ENCODE data around the gene TLE2. TPM values are rescaled to one million over a fixed set of nuclear protein-coding genes. Genes with fewer than 3 reads are reported as not detected.
"Not testable (repeated sequence)": the region's sequence is repeated elsewhere in the genome, so short reads cannot be mapped to it uniquely, and the experiment has no call there.

The TLE2 gene
- polyA plus RNA-seq, 2 of the 4 experiments (the other 2 are of a cell fraction) = 2.1 to 2.6 TPM

DNA sequence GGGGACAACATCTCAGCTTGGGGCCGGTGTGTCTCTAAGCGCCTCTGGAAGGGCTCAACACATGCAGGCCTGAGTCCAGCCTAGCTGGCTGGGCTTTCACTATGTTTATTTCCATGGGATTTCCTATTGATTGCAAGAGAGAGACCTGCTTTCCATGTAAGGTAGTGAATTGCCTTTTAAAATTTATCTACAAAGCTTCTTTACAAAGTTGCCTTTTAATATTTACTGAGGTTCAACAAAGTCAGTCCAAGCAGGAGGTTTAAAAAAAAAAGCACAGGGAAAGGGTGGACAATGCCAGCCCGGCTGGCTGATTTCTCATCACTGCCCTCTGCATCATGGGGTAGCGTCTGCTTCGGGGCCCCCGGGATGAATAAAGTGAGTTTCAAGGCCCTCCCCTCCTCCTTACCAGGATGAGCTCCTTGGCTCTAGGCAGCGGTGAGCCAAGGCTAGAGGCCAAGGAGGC, 15.8 kb downstream of the TLE2 start:
- FAIRE-seq = no peak
- no peaks in the 10 kb centered on the region for H3K9me3 ChIP-seq
- H3K4me2 ChIP-seq = no peak overlapping the region
- no peak overlapping the region for H3K4me3 ChIP-seq
- ATAC-seq = no peak
- H3K27ac ChIP-seq = no peak overlapping the region
- CTCF ChIA-PET = interaction anchor here (0.7 kb wide), 2 partner anchors 9 kb away, joined by 3 read pairs; no protein-coding TSS in a partner anchor
- TF ChIP-seq SREBF2 (IDR thresholded peaks at IDR 0.05) = no peak
- no peak for TF ChIP-seq RAD21 (conservative IDR thresholded peaks at IDR 0.05 in 1 of 2, IDR thresholded peaks at IDR 0.05 in 1 of 2)
- no peak for TF ChIP-seq EP300 (IDR thresholded peaks at IDR 0.05)
- no peaks in the 10 kb centered on the region for H3K4me1 ChIP-seq
- DNase-seq (ENCODE audit: low read depth in 1 of 2, low spot score in 1 of 2) = no peak
- POLR2A ChIA-PET = interaction anchor here (0.6 kb wide), 1 partner anchor 23 kb away, joined by 3 read pairs; no protein-coding TSS in a partner anchor
- 56% methylated on average over 6 of the region's 7 CpGs for WGBS (ENCODE audit: missing lambda C conversion rate)

DNA sequence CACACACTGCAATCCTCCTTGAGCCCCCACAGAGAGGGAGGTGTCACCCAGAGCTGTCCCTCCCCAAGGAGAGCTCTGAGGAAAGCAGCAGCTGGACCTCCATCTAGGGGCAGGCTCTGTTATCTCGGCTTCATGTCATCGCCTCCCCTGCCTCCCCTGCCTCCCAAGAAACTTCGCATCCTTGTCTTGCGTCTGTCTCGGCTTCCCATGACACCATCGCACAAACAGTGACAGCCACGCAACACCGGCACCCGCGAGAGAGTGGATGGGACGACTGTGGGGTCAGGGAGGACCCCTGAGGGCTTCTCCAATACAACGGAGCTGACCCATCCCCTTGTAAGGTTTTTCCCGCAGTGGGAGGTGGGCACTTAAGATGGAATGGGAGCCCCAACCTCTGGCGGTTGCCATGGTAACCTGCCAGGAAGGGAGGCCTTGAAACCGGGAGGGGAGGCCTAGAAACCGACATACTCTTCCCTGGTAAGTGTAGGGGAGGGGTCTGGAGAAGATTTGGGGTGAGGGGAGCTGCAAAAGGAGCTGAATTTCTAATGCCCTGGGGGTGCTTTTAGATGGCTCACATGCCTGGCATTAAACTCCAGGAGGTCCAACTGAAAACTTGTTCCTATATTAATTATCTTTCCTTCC, 16.3 kb downstream of the TLE2 start:
- FAIRE-seq (no peak), ATAC-seq (no peak), DNase-seq (ENCODE audit: low read depth in 1 of 2, low spot score in 1 of 2) (no peak)
- H3K4me2 ChIP-seq = no peak overlapping the region
- no peak overlapping the region for H3K27ac ChIP-seq
- no peak overlapping the region for H3K4me3 ChIP-seq
- ChIA-PET POLR2A (interaction anchor here (0.6 kb wide), 1 partner anchor 23 kb away, joined by 3 read pairs; no protein-coding TSS in a partner anchor), CTCF (interaction anchor here (0.6 to 1.0 kb wide), 3 partner anchors 10 to 63 kb away, joined by 3 read pairs; no protein-coding TSS in a partner anchor)
- WGBS (ENCODE audit: missing lambda C conversion rate) = 66% methylated on average over 7 of the region's 16 CpGs
- TF ChIP-seq KDM1A (IDR thresholded peaks at IDR 0.05; ENCODE audit: low read depth) (no peak), CBX2 (IDR thresholded peaks at IDR 0.05; ENCODE audit: borderline replicate concordance, low read depth) (no peak), ZC3H11A (IDR thresholded peaks at IDR 0.05) (no peak), EP300 (IDR thresholded peaks at IDR 0.05) (no peak), HOXA7 (CRISPR knock-in tag; IDR thresholded peaks at IDR 0.05) (no peak), EHF (CRISPR knock-in tag; IDR thresholded peaks at IDR 0.05) (no peak), FOSL2 (IDR thresholded peaks at IDR 0.05) (no peak), FOSL2 (CRISPR knock-in tag; IDR thresholded peaks at IDR 0.05) (no peak), JUN (IDR thresholded peaks at IDR 0.05) (no peak), CHD2 (IDR thresholded peaks at IDR 0.05; ENCODE audit: low read length, partially characterized antibody) (no peak), TFCP2L1 (CRISPR knock-in tag; IDR thresholded peaks at IDR 0.05) (no peak), HOXB13 (CRISPR knock-in tag; IDR thresholded peaks at IDR 0.05; ENCODE audit: low read depth) (no peak), RFX5 (IDR thresholded peaks at IDR 0.05) (no peak)
- TF ChIP-seq, protein P1, sequence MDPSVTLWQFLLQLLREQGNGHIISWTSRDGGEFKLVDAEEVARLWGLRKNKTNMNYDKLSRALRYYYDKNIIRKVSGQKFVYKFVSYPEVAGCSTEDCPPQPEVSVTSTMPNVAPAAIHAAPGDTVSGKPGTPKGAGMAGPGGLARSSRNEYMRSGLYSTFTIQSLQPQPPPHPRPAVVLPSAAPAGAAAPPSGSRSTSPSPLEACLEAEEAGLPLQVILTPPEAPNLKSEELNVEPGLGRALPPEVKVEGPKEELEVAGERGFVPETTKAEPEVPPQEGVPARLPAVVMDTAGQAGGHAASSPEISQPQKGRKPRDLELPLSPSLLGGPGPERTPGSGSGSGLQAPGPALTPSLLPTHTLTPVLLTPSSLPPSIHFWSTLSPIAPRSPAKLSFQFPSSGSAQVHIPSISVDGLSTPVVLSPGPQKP (IDR thresholded peaks at IDR 0.05; ENCODE audit: low read depth, low read length) = no peak
- no peaks in the 10 kb centered on the region for H3K9me3 ChIP-seq
- H3K4me1 ChIP-seq = no peaks in the 10 kb centered on the region

DNA sequence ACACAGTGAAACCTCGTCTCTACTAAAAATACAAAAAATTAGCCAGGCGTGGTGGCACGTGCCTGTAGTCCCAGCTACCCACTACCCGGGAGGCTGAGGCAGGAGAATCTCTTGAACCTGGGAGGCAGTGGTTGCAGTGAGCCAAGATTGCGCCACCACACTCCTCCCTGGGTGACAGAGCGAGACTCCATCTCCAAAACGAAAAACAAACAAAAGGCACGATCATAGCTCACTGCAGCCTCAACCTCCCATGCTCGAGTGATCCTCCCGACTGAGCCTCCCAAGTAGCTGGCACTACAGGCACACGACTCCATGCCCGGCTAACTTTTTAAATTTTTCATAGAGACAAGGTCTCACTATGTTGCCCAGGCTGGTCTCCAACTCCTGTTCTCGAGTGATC, 17.0 kb downstream of the TLE2 start:
- H3K4me2 ChIP-seq; H3K4me1 ChIP-seq; FAIRE-seq; POLR2A ChIA-PET; H3K27ac ChIP-seq; DNase-seq (ENCODE audit: low read depth in 1 of 2, low spot score in 1 of 2); H3K4me3 ChIP-seq; H3K9me3 ChIP-seq; ATAC-seq: not testable (repeated sequence)
- 74% methylated on average over 13 of the region's 13 CpGs for WGBS (ENCODE audit: missing lambda C conversion rate)
- CTCF ChIA-PET = interaction anchor here (1.0 kb wide), 1 partner anchor 64 kb away, joined by 3 read pairs; no protein-coding TSS in a partner anchor

DNA sequence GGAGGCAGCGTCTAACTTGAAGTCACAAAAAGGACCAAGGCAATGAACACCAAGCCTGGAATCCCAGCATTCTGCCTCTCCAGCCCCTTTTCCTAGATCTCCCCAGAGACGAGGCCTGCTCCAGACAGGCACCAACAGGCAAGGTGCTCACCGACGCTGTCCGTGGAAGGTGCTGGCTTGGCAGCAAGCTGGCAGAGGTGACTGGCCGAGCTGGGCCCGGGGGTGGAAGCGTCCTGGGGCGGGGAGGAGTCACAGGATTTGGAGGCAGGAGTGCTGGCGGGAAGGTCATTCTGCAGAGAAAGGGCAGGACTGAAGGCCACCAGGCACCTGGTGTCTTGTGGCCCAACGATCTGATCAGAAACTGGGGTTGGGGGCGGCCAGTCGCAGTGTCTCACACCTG, 18.2 kb downstream of the TLE2 start:
- H3K9me3 ChIP-seq = no peaks in the 10 kb centered on the region
- ChIA-PET POLR2A (no interaction called here), CTCF (interaction anchor here (1.3 kb wide), 1 partner anchor 25 kb away, joined by 5 read pairs; no protein-coding TSS in a partner anchor)
- no peak for ATAC-seq
- no peaks in the 10 kb centered on the region for H3K4me1 ChIP-seq
- DNase-seq (ENCODE audit: low read depth in 1 of 2, low spot score in 1 of 2) = no peak
- WGBS (ENCODE audit: missing lambda C conversion rate) = 78% methylated on average over 5 of the region's 13 CpGs
- no peak for FAIRE-seq
- no peak overlapping the region for H3K4me3 ChIP-seq
- TF ChIP-seq ZSCAN20 (CRISPR knock-in tag; IDR thresholded peaks at IDR 0.05) = no peak
- TF ChIP-seq SREBF2 (IDR thresholded peaks at IDR 0.05) = no peak
- TF ChIP-seq, protein P2, sequence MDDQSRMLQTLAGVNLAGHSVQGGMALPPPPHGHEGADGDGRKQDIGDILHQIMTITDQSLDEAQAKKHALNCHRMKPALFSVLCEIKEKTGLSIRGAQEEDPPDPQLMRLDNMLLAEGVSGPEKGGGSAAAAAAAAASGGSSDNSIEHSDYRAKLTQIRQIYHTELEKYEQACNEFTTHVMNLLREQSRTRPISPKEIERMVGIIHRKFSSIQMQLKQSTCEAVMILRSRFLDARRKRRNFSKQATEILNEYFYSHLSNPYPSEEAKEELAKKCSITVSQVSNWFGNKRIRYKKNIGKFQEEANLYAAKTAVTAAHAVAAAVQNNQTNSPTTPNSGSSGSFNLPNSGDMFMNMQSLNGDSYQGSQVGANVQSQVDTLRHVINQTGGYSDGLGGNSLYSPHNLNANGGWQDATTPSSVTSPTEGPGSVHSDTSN (IDR thresholded peaks at IDR 0.05) = no peak
- TF ChIP-seq CBX2 (IDR thresholded peaks at IDR 0.05; ENCODE audit: borderline replicate concordance, low read depth) = no peak
- TF ChIP-seq, protein P3, sequence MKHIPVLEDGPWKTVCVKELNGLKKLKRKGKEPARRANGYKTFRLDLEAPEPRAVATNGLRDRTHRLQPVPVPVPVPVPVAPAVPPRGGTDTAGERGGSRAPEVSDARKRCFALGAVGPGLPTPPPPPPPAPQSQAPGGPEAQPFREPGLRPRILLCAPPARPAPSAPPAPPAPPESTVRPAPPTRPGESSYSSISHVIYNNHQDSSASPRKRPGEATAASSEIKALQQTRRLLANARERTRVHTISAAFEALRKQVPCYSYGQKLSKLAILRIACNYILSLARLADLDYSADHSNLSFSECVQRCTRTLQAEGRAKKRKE (CRISPR knock-in tag; IDR thresholded peaks at IDR 0.05; ENCODE audit: low read depth) = no peak
- no peak for TF ChIP-seq HEYL (CRISPR knock-in tag; IDR thresholded peaks at IDR 0.05)
- TF ChIP-seq EHF (CRISPR knock-in tag; IDR thresholded peaks at IDR 0.05) = no peak
- no peak for TF ChIP-seq NPAS2 (CRISPR knock-in tag; IDR thresholded peaks at IDR 0.05; ENCODE audit: borderline replicate concordance)
- TF ChIP-seq POLR2AphosphoS2 (conservative IDR thresholded peaks at IDR 0.05; ENCODE audit: low read length) = no peak
- no peak for TF ChIP-seq FOSB (CRISPR knock-in tag; IDR thresholded peaks at IDR 0.05)
- TF ChIP-seq, protein P4, sequence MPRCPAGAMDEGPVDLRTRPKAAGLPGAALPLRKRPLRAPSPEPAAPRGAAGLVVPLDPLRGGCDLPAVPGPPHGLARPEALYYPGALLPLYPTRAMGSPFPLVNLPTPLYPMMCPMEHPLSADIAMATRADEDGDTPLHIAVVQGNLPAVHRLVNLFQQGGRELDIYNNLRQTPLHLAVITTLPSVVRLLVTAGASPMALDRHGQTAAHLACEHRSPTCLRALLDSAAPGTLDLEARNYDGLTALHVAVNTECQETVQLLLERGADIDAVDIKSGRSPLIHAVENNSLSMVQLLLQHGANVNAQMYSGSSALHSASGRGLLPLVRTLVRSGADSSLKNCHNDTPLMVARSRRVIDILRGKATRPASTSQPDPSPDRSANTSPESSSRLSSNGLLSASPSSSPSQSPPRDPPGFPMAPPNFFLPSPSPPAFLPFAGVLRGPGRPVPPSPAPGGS (IDR thresholded peaks at IDR 0.05) = no peak
- TF ChIP-seq POLR2A (IDR thresholded peaks at IDR 0.05; ENCODE audit: low read length) = no peak
- TF ChIP-seq CHD2 (IDR thresholded peaks at IDR 0.05; ENCODE audit: low read length, partially characterized antibody) = no peak
- no peak for TF ChIP-seq NFE2L2 (conservative IDR thresholded peaks at IDR 0.05; ENCODE audit: low read length)
- no peak for TF ChIP-seq MAZ (IDR thresholded peaks at IDR 0.05; ENCODE audit: borderline replicate concordance, low read depth, low read length)
- no peak overlapping the region for H3K27ac ChIP-seq
- no peak overlapping the region for H3K4me2 ChIP-seq

All from A549 (cell line).